H9 (cell line): ENCODE measurements around the gene PRKACA. TPM values are rescaled to one million over a fixed set of nuclear protein-coding genes. Genes with fewer than 3 reads are reported as not detected.
"Not testable (repeated sequence)": the region's sequence is repeated elsewhere in the genome, so short reads cannot be mapped to it uniquely, and the experiment has no call there.

Source experiments
- DNase-seq: peaks from one replicate; pipeline ENCODE4 v3.0.0-alpha.2; 2017
- H2AFZ ChIP-seq: one replicate; pipeline ENCODE4 v1.6.1; 2013; ENCODE audit warnings: mild to moderate bottlenecking, low read length, control low read depth, moderate library complexity
- H2AK5ac ChIP-seq: 2 replicates; pipeline ENCODE4 v1.6.1; 2013; ENCODE audit warnings: low read length, control low read depth, mixed read lengths; ENCODE audit not compliant: insufficient read length
- H2BK120ac ChIP-seq: one replicate; pipeline ENCODE4 v1.6.1; 2013; ENCODE audit warnings: low read depth, mild to moderate bottlenecking, low read length, control low read depth, inconsistent platforms; ENCODE audit not compliant: poor library complexity, severe bottlenecking
- H2BK12ac ChIP-seq: 2 replicates; pipeline ENCODE4 v1.6.1; 2013; ENCODE audit warnings: low read length, control low read depth, mixed read lengths, low read depth; ENCODE audit not compliant: insufficient read length
- H2BK15ac ChIP-seq: 2 replicates; pipeline ENCODE4 v1.6.1; 2013; ENCODE audit warnings: low read depth, low read length, control low read depth
- H2BK20ac ChIP-seq: one replicate; pipeline ENCODE4 v1.6.1; 2013; ENCODE audit warnings: low read depth, mild to moderate bottlenecking, low read length, control low read depth, inconsistent platforms; ENCODE audit not compliant: poor library complexity, severe bottlenecking
- H2BK5ac ChIP-seq: 2 replicates; pipeline ENCODE4 v1.6.1; 2013; ENCODE audit warnings: low read length, control low read depth, mixed read lengths; ENCODE audit not compliant: insufficient read length
- H3K14ac ChIP-seq: 2 replicates; pipeline ENCODE4 v1.6.1; 2013; ENCODE audit warnings: low read length, control low read depth; ENCODE audit not compliant: insufficient read depth
- H3K18ac ChIP-seq: 2 replicates; pipeline ENCODE4 v1.6.1; 2013; ENCODE audit warnings: low read depth, mild to moderate bottlenecking, mixed read lengths, low read length, control low read depth; ENCODE audit not compliant: insufficient read length
- H3K23ac ChIP-seq: 2 replicates; pipeline ENCODE4 v1.6.1; 2013; ENCODE audit warnings: low read length, control low read depth, mixed read lengths, low read depth; ENCODE audit not compliant: insufficient read length
- H3K23me2 ChIP-seq: 2 replicates; pipeline ENCODE4 v1.6.1; 2013; ENCODE audit warnings: low read depth, mild to moderate bottlenecking, mixed read lengths, low read length, control low read depth; ENCODE audit not compliant: insufficient read length, poor library complexity, severe bottlenecking
- H3K27ac ChIP-seq: 2 replicates; pipeline ENCODE4 v1.5.1; 2013; ENCODE audit warnings: low read length, control low read depth, mixed read lengths, low read depth; ENCODE audit not compliant: insufficient read length
- H3K27me3 ChIP-seq: 2 replicates; pipeline ENCODE4 v1.6.1; 2013; ENCODE audit warnings: low read length, control low read depth, inconsistent platforms; ENCODE audit not compliant: insufficient read depth
- H3K4ac ChIP-seq: 2 replicates; pipeline ENCODE4 v1.6.1; 2013; ENCODE audit warnings: low read depth, mild to moderate bottlenecking, control low read depth, inconsistent platforms, low read length, moderate library complexity
- H3K4me1 ChIP-seq: 2 replicates; pipeline ENCODE4 v1.6.1; 2013; ENCODE audit warnings: low read length, control low read depth, inconsistent platforms; ENCODE audit not compliant: insufficient read depth
- H3K4me2 ChIP-seq: 2 replicates; pipeline ENCODE4 v1.6.1; 2013; ENCODE audit warnings: low read length, control low read depth, mixed read lengths; ENCODE audit not compliant: insufficient read length, insufficient read depth
- H3K56ac ChIP-seq: 2 replicates; pipeline ENCODE4 v1.6.1; 2013; ENCODE audit warnings: low read depth, mild to moderate bottlenecking, mixed read lengths, low read length, control low read depth; ENCODE audit not compliant: insufficient read length
- H3K79me1 ChIP-seq: 2 replicates; pipeline ENCODE4 v1.6.1; 2013; ENCODE audit warnings: low read depth, mild to moderate bottlenecking, moderate library complexity, low read length, control low read depth, inconsistent platforms; ENCODE audit not compliant: insufficient read depth, poor library complexity, severe bottlenecking
- H3K79me2 ChIP-seq: 2 replicates; pipeline ENCODE4 v1.6.1; 2013; ENCODE audit warnings: low read length, control low read depth, inconsistent platforms; ENCODE audit not compliant: insufficient read depth
- H3K9ac ChIP-seq: 2 replicates; pipeline ENCODE4 v1.6.1; 2013; ENCODE audit warnings: low read length, control low read depth, mixed read lengths; ENCODE audit not compliant: insufficient read length; ENCODE audit errors: extremely low read depth
- H3K9me3 ChIP-seq: one replicate; pipeline ENCODE4 v1.6.1; 2013; ENCODE audit warnings: low read depth, low read length, inconsistent platforms; ENCODE audit not compliant: control insufficient read depth
- H3T11ph ChIP-seq: one replicate; pipeline ENCODE4 v1.6.1; 2013; ENCODE audit warnings: mild to moderate bottlenecking, low read length, control low read depth, inconsistent platforms
- H4K20me1 ChIP-seq: one replicate; pipeline ENCODE4 v1.6.1; 2013; ENCODE audit not compliant: control insufficient read depth, insufficient read length, insufficient read depth
- H4K5ac ChIP-seq: 2 replicates; pipeline ENCODE4 v1.6.1; 2013; ENCODE audit warnings: low read depth, mild to moderate bottlenecking, mixed read lengths, low read length, control low read depth; ENCODE audit not compliant: insufficient read length
- H4K8ac ChIP-seq: replicated peaks from 2 replicates; pipeline ENCODE4 v1.6.1; 2013; ENCODE audit warnings: low read length, control low read depth, mixed read lengths, low read depth; ENCODE audit not compliant: insufficient read length
- H4K91ac ChIP-seq: 2 replicates; pipeline ENCODE4 v1.6.1; 2013; ENCODE audit warnings: low read depth, mild to moderate bottlenecking, moderate library complexity, mixed read lengths, low read length, control low read depth; ENCODE audit not compliant: insufficient read length
- H3K27ac Mint-ChIP-seq, 3 experiments: 2 replicates in 2 of 3; 3 replicates in 1 of 3; pipeline ENCODE4 v1.8.0; 2020 to 2021; ENCODE audit warnings: mixed read lengths in 3 of 3, mild to moderate bottlenecking in 1 of 3, moderate library complexity in 1 of 3
- H3K27me3 Mint-ChIP-seq: 2 replicates; pipeline ENCODE4 v1.8.0; 2021; ENCODE audit warnings: low read depth, mild to moderate bottlenecking, moderate library complexity, mixed read lengths
- H3K36me3 Mint-ChIP-seq, 3 experiments: 2 replicates in 2 of 3; 3 replicates in 1 of 3; pipeline ENCODE4 v1.8.0; 2020 to 2021; ENCODE audit warnings: low read depth in 3 of 3, mixed read lengths in 3 of 3; ENCODE audit not compliant: insufficient read depth in 1 of 3
- H3K4me1 Mint-ChIP-seq, 2 experiments: 2 replicates each; pipeline ENCODE4 v1.8.0; 2020; ENCODE audit warnings: mixed read lengths in 2 of 2
- H3K4me3 Mint-ChIP-seq, 2 experiments: 2 replicates in 1 of 2; 3 replicates in 1 of 2; pipeline ENCODE4 v1.8.0; 2020 to 2021; ENCODE audit warnings: mild to moderate bottlenecking in 2 of 2, mixed read lengths in 2 of 2, moderate library complexity in 1 of 2
- H3K9me3 Mint-ChIP-seq, 2 experiments: 2 replicates in 1 of 2; 3 replicates in 1 of 2; pipeline ENCODE4 v1.8.0; 2020; ENCODE audit warnings: mild to moderate bottlenecking in 2 of 2, mixed read lengths in 2 of 2, moderate library complexity in 1 of 2
- WGBS: extraction: QIAGEN DNeasy Blood & Tissue Kit; methylation state at CpG from one replicate; pipeline ENCODE4 v1.1.7; 2013; ENCODE audit warnings: missing lambda C conversion rate, low lambda C conversion rate, mixed read lengths; ENCODE audit not compliant: insufficient read length; ENCODE audit errors: extremely low coverage; 5-methylcytosine and 5-hydroxymethylcytosine counted together
- total RNA-seq: library from RNA; stranded (reverse); gene quantifications from 2 replicates; pipeline ENCODE4 v1.2.1, GENCODE V29; 2021
- TF ChIP-seq, protein P1 (sequence below): fragments of 200-600 bp; sonication (generic); conservative IDR thresholded peaks from 3 replicates; pipeline ENCODE4 v1.8.0; 2021; ENCODE audit warnings: antibody characterized with exemption, mild to moderate bottlenecking

The PRKACA gene
- total RNA-seq, 1 experiment from 2014 or later, result 51.8 TPM

DNA sequence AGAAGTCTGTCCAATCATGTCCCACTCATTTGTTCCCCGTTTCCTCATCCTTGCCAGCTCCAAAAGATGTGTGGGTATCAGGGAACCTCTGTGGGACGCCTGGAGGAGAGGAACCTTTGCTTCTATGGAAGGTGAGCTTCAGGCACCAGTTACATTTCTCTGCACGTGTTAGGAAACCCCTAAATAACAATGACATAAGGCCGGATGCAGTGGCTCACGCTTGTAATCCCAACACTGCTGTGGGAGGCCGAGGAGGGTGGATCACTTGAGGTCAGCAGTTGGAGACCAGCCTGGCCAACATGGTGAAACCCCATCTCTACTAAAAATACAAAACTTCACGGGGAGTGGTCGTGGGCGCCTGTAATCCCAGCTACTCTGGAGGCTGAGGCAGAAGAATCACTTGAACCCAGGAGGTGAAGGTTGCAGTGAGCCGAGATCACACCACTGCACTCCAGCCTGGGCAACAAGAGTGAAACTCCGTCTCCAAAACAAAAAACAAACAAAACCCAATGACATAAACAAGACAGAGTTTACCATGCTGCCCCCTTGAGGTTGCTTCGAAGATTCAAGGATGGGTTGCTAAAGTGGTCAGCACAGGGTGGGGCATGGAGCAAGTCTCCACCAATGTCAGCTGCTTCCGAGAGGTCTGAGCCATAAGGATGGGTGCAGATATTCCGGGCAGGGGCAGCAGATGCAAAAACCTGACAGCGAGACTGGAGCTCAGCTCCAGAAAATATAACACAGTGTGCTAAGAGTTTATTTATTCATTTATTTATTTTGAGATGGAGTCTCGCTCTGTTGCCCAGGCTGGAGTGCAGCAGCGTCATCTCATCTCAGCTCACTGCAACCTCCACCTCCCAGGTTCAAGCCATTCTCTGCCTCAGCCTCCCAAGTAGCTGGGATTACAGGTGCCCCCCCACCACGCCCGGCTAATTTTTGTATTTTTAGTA, 74.6 kb downstream of the PRKACA start:
- H3K79me2 ChIP-seq, H3K79me1 ChIP-seq, H2AFZ ChIP-seq, H3K23ac ChIP-seq, H3K23me2 ChIP-seq, H3K4me1 Mint-ChIP-seq, H3K4me3 Mint-ChIP-seq, H3K4me1 ChIP-seq, H3K56ac ChIP-seq, H4K20me1 ChIP-seq, H3K9me3 Mint-ChIP-seq, H3K27me3 ChIP-seq, H2AK5ac ChIP-seq, H3K9me3 ChIP-seq, H3K9ac ChIP-seq, H3K4me2 ChIP-seq, H2BK15ac ChIP-seq, H3K27me3 Mint-ChIP-seq, H2BK20ac ChIP-seq: not testable (repeated sequence)
- Histone ChIP-seq H2BK120ac (peak overlapping the region; percentile 99), H3K14ac (peak overlapping the region; percentile 16; the same call in 1 of the 2 replicates), H2BK5ac (peak overlapping the region; percentile 10), H4K8ac (peak overlapping the region; percentile 8), H3T11ph (peak overlapping the region; percentile 99), H3K4ac (peak overlapping the region; percentile 97), H3K27ac (peak overlapping the region; percentile 2), H4K91ac (peak overlapping the region; percentile 92), H4K5ac (peak overlapping the region; percentile 13), H2BK12ac (peak overlapping the region; percentile 98), H3K18ac (peak overlapping the region; percentile 97)
- peak; percentile 91 for DNase-seq
- TF ChIP-seq, protein P1, sequence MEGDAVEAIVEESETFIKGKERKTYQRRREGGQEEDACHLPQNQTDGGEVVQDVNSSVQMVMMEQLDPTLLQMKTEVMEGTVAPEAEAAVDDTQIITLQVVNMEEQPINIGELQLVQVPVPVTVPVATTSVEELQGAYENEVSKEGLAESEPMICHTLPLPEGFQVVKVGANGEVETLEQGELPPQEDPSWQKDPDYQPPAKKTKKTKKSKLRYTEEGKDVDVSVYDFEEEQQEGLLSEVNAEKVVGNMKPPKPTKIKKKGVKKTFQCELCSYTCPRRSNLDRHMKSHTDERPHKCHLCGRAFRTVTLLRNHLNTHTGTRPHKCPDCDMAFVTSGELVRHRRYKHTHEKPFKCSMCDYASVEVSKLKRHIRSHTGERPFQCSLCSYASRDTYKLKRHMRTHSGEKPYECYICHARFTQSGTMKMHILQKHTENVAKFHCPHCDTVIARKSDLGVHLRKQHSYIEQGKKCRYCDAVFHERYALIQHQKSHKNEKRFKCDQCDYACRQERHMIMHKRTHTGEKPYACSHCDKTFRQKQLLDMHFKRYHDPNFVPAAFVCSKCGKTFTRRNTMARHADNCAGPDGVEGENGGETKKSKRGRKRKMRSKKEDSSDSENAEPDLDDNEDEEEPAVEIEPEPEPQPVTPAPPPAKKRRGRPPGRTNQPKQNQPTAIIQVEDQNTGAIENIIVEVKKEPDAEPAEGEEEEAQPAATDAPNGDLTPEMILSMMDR, result peak; percentile 77
- WGBS, result no CpG with 5 or more reads among the region's 19 CpGs
- peaks cover 0 to 15% (median 3%) of the 10 kb centered on the region in 3 experiments; a peak in 5 of 7 replicates for H3K36me3 Mint-ChIP-seq
- peak overlapping the region; percentile 91 to 99 (median 92); a peak in 6 of 7 replicates for H3K27ac Mint-ChIP-seq

Other genes with a start within 250 kb of the PRKACA start
- gene NANOS3, start 240.6 kb downstream of the PRKACA start, total RNA-seq, result not detected in 2 replicates
- gene BRME1, start 211.6 kb downstream of the PRKACA start, total RNA-seq, result 4.7 and 6.7 TPM in 2 replicates
- gene CC2D1A, start 211.6 kb downstream of the PRKACA start, total RNA-seq, result 42.7 and 48.5 TPM in 2 replicates
- gene PODNL1, start 179.3 kb downstream of the PRKACA start, total RNA-seq, result 0.68 TPM in 2 replicates
- 82.2 and 82.5 TPM in 2 replicates for gene DCAF15, start 165.3 kb downstream of the PRKACA start, total RNA-seq
- gene RFX1, start 111.4 kb downstream of the PRKACA start, total RNA-seq, result 19.2 and 21.4 TPM in 2 replicates
- gene RLN3, start 89.6 kb downstream of the PRKACA start, total RNA-seq, result not detected in 2 replicates
- 13.6 and 14.6 TPM in 2 replicates for gene IL27RA, start 86.0 kb downstream of the PRKACA start, total RNA-seq
- gene PALM3, start 55.7 kb downstream of the PRKACA start, total RNA-seq, result 11.5 and 13.5 TPM in 2 replicates
- gene MISP3, start 45.0 kb downstream of the PRKACA start, total RNA-seq, result 0.26 and 0.72 TPM in 2 replicates
- gene C19orf67, start 32.0 kb downstream of the PRKACA start, total RNA-seq, result 0.39 and 0.72 TPM in 2 replicates
- 104 and 108 TPM in 2 replicates for gene SAMD1, start 27.0 kb downstream of the PRKACA start, total RNA-seq
- gene ASF1B, start 18.8 kb upstream of the PRKACA start, total RNA-seq, result 46.6 and 46.8 TPM in 2 replicates
- 116 and 117 TPM in 2 replicates for gene ADGRL1, start 88.4 kb upstream of the PRKACA start, total RNA-seq